Mammary epithelial cell (primary cell): ENCODE measurements around the gene GLB1L3.

ENCODE experiments used
- CTCF ChIP-seq, 2 donors: IDR thresholded peaks in 1 of 2; conservative IDR thresholded peaks in 1 of 2; 2 replicates each; pipeline ENCODE4 v1.5.1; 2011 to 2012; ENCODE audit warnings: inconsistent platforms in 2 of 2, low read length in 2 of 2, mild to moderate bottlenecking in 2 of 2, control low read depth in 1 of 2, low read depth in 1 of 2; ENCODE audit not compliant: insufficient read depth in 1 of 2; ENCODE audit errors: extremely low read depth in 1 of 2
- EZH2 ChIP-seq: IDR thresholded peaks from 2 replicates; pipeline ENCODE4 v1.6.1; 2012; ENCODE audit warnings: low read length, inconsistent platforms, borderline replicate concordance

DNA sequence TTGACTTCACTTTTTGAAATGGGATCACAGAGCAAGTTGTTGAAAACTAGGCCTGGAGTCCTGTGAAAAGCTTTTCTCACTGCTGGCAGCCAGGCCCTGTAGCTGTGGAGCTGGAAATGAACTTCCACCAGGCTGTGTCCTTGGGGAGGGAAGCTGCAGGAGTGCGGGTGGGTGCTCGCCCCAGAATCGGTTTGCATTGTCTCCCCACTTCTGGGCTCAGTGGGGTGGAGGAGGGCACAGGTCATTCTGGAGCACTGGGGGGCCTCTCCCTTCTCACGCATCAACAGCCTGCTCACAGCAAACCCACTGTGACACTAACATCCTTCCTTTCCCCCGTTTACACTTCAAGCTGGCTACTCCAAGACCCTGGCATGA lies 70.8 kb downstream of the GLB1L3 start:
- TF ChIP-seq CTCF (conservative IDR thresholded peaks at IDR 0.05 in 1 of 2, IDR thresholded peaks at IDR 0.05 in 1 of 2; ENCODE audit: extremely low read depth in 1 of 2, insufficient read depth in 1 of 2, low read depth in 1 of 2, low read length in 2 of 2): no peak
- no peak for TF ChIP-seq EZH2
